ENCODE results near the gene ATP8A2.

DNA sequence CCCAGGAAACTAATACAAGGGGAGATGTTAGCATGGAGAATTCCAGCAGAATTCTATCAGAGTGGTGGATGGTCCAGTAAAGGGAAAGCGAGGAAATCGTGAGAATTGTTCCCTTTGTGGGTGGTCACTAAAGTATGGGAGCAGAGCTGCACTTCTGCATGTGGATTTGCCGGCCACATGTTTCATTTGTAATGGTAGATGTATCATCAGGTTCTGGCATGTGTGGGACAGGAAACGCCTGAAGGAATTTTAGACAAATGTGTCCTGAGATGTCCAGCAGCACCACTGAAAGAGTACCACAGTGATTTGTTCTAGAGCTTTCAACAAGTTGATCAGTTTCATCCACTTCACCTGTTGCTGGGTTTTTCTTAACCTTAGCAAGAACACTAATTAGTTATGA lies 371.6 kb downstream of the ATP8A2 start:
- TF ChIP-seq, protein P1, sequence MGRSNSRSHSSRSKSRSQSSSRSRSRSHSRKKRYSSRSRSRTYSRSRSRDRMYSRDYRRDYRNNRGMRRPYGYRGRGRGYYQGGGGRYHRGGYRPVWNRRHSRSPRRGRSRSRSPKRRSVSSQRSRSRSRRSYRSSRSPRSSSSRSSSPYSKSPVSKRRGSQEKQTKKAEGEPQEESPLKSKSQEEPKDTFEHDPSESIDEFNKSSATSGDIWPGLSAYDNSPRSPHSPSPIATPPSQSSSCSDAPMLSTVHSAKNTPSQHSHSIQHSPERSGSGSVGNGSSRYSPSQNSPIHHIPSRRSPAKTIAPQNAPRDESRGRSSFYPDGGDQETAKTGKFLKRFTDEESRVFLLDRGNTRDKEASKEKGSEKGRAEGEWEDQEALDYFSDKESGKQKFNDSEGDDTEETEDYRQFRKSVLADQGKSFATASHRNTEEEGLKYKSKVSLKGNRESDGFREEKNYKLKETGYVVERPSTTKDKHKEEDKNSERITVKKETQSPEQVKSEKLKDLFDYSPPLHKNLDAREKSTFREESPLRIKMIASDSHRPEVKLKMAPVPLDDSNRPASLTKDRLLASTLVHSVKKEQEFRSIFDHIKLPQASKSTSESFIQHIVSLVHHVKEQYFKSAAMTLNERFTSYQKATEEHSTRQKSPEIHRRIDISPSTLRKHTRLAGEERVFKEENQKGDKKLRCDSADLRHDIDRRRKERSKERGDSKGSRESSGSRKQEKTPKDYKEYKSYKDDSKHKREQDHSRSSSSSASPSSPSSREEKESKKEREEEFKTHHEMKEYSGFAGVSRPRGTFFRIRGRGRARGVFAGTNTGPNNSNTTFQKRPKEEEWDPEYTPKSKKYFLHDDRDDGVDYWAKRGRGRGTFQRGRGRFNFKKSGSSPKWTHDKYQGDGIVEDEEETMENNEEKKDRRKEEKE (IDR thresholded peaks at IDR 0.05): no peak
- TF ChIP-seq RBBP5 (conservative IDR thresholded peaks at IDR 0.05) (no peak), CHD2 (IDR thresholded peaks at IDR 0.05; ENCODE audit: borderline replicate concordance, low read depth, low read length) (no peak), CBX3 (IDR thresholded peaks at IDR 0.05; ENCODE audit: borderline replicate concordance, low read depth) (no peak), SRF (IDR thresholded peaks at IDR 0.05; ENCODE audit: low read depth in 2 of 2, low read length in 2 of 2) (no peak), RB1 (IDR thresholded peaks at IDR 0.05; ENCODE audit: borderline replicate concordance) (no peak), NR2C2 (IDR thresholded peaks at IDR 0.05; ENCODE audit: borderline replicate concordance, control insufficient read depth, insufficient read length, low read depth) (no peak), HDGF (IDR thresholded peaks at IDR 0.05) (no peak)
- TF ChIP-seq, protein P2, sequence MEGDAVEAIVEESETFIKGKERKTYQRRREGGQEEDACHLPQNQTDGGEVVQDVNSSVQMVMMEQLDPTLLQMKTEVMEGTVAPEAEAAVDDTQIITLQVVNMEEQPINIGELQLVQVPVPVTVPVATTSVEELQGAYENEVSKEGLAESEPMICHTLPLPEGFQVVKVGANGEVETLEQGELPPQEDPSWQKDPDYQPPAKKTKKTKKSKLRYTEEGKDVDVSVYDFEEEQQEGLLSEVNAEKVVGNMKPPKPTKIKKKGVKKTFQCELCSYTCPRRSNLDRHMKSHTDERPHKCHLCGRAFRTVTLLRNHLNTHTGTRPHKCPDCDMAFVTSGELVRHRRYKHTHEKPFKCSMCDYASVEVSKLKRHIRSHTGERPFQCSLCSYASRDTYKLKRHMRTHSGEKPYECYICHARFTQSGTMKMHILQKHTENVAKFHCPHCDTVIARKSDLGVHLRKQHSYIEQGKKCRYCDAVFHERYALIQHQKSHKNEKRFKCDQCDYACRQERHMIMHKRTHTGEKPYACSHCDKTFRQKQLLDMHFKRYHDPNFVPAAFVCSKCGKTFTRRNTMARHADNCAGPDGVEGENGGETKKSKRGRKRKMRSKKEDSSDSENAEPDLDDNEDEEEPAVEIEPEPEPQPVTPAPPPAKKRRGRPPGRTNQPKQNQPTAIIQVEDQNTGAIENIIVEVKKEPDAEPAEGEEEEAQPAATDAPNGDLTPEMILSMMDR (IDR thresholded peaks at IDR 0.05 in 2 of 3, conservative IDR thresholded peaks at IDR 0.05 in 1 of 3; ENCODE audit: control insufficient read depth in 2 of 3, extremely low read depth in 1 of 3, insufficient read depth in 1 of 3, low read depth in 3 of 3, low read length in 3 of 3): no peak

Measured in GM12878 (cell line).